Psoas muscle (tissue), 8 donors: ENCODE data around the gene SCAMP3. TPM values are rescaled to one million over a fixed set of nuclear protein-coding genes. Genes with fewer than 3 reads are reported as not detected.

Experiments
- ATAC-seq, 4 donors: fragments of 200-7000 bp; cut with Tn5 transposase; one replicate each; pipeline ENCODE4 v1.9.1; 2020; ENCODE audit warnings: moderate library complexity in 3 of 4, mild to moderate bottlenecking in 2 of 4
- DNase-seq, 2 donors: peaks; one replicate each; pipeline ENCODE4 v3.0.0-alpha.2; 2020
- H3K27ac ChIP-seq: fragments of 200-600 bp; one replicate; pipeline ENCODE4 v1.8.0; 2022
- H3K27me3 ChIP-seq, 3 donors: fragments of 200-600 bp in 1 of 3; one replicate each; pipeline versions ENCODE4 v1.6.1 to v1.8.0; 2013 to 2022; ENCODE audit warnings: low read length in 2 of 3, mild to moderate bottlenecking in 2 of 3, moderate library complexity in 1 of 3; ENCODE audit not compliant: insufficient read depth in 3 of 3
- H3K36me3 ChIP-seq, 2 donors: fragments of 200-600 bp in 1 of 2; one replicate each; pipeline versions ENCODE4 v1.6.1 to v1.8.0; 2013 to 2022; ENCODE audit warnings: low read depth in 1 of 2, mild to moderate bottlenecking in 1 of 2, moderate library complexity in 1 of 2; ENCODE audit not compliant: insufficient read depth in 1 of 2
- H3K4me1 ChIP-seq: fragments of 200-600 bp; one replicate; pipeline ENCODE4 v1.8.0; 2022
- H3K4me3 ChIP-seq: fragments of 200-600 bp; one replicate; pipeline ENCODE4 v1.8.0; 2022; ENCODE audit warnings: mild to moderate bottlenecking
- H3K9me3 ChIP-seq: fragments of 200-600 bp; one replicate; pipeline ENCODE4 v1.8.0; 2022
- WGBS, 3 donors: extraction: QIAGEN DNeasy Blood & Tissue Kit; methylation state at CpG; one replicate each; pipeline versions ENCODE4 v1.1.6 to v1.1.7; 2013; 5-methylcytosine and 5-hydroxymethylcytosine counted together
- intact Hi-C, 2 donors: fragments of 100-400 bp; cut with DNase I; formaldehyde crosslinking; loops; one replicate each; pipeline versions ENCODE4 v1.11.0 to v1.14.2; 2022
- polyA plus RNA-seq, 3 donors: library from polyadenylated mRNA; stranded (reverse); fragments of 200-250 nt; gene quantifications; one replicate each; pipeline ENCODE4 v1.2.3, GENCODE V29; 2013
- total RNA-seq, 4 donors: library from RNA; stranded (reverse); fragmentation: NEBNext Ultra II Directional in 2 of 4; extraction: Animal tissue kit (Norgen Biotek cat#: 25700) in 2 of 4; gene quantifications; one replicate each; pipeline versions ENCODE4 v1.2.1 to v1.2.4, GENCODE V29; 2021 to 2023
- TF ChIP-seq, protein P1 (sequence below): fragments of 200-600 bp; IDR thresholded peaks from one replicate; pipeline ENCODE4 v1.8.0; 2022; ENCODE audit warnings: antibody characterized with exemption
- donor health status: healthy with polysubstance abuse.
- donor health status: DM: no; HTN: no; CAD: no; lungs with moderate emphysema.
- donor health status: Bipolar disorder and iron deficiency.
- donor health status: healthy.
- donor health status: DM: yes; HTN: yes; CAD: no.
- donor health status: DM: no; HTN: no; CAD: no.
- donor health status: DM: no; HTN: no; CAD: no.
- donor health status: DM: yes; HTN: yes; CAD: no.

Gene SCAMP3
- total and polyA plus RNA-seq, 7 donors: 49.5 to 159 (median 70.7) TPM

DNA sequence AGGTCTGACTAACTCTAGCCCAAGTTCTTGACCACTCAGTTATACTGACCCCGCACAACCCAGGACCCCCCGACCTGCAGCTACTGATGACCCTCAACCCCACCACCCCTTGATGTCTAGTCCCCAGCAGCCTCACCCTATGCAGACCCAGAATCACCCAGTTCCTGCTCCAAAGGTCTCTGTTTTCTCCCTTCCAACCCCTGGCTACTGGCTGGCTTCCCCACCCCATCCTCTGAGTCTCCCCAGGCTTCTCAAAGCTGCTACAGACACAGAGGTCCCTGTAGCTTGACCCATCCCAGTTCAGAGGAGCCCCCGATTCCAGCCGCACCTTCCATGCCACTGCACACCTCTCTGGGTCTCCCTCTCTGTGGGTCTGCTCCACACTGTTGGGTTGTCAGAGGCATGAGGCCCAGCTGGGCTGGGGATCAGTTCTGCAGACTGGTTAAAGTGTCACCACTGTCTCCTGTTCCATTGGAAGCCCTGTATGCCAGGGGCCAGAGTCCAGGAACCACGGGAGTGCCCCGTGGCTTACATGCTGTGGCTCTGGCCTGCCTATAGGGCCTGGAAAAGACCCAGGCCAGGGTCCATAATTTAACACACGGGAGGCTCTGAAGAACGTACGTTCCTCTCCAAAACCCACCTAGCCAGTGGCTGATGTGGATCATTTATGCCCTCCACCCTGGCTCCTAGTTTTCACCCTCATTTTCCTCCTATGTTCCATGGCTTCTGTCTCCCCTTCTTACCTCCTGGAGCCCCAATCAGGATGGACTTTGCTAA, 38.6 kb upstream of the SCAMP3 start:
- Histone ChIP-seq H3K4me3 (no peak overlapping the region), H3K27ac (no peak overlapping the region), H3K9me3 (no peaks in the 10 kb centered on the region), H3K4me1 (no peaks in the 10 kb centered on the region), H3K27me3 (peaks cover 0 to 6% (median 3%) of the 10 kb centered on the region in 3 donors), H3K36me3 (no peaks in the 10 kb centered on the region)
- intact Hi-C loops: no loop called here
- no peak for DNase-seq
- TF ChIP-seq, protein P1, sequence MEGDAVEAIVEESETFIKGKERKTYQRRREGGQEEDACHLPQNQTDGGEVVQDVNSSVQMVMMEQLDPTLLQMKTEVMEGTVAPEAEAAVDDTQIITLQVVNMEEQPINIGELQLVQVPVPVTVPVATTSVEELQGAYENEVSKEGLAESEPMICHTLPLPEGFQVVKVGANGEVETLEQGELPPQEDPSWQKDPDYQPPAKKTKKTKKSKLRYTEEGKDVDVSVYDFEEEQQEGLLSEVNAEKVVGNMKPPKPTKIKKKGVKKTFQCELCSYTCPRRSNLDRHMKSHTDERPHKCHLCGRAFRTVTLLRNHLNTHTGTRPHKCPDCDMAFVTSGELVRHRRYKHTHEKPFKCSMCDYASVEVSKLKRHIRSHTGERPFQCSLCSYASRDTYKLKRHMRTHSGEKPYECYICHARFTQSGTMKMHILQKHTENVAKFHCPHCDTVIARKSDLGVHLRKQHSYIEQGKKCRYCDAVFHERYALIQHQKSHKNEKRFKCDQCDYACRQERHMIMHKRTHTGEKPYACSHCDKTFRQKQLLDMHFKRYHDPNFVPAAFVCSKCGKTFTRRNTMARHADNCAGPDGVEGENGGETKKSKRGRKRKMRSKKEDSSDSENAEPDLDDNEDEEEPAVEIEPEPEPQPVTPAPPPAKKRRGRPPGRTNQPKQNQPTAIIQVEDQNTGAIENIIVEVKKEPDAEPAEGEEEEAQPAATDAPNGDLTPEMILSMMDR: no peak
- 81 to 87% (median 82%) methylated on average over 9 of the region's 9 CpGs for WGBS, 3 donors
- ATAC-seq: no peak

DNA sequence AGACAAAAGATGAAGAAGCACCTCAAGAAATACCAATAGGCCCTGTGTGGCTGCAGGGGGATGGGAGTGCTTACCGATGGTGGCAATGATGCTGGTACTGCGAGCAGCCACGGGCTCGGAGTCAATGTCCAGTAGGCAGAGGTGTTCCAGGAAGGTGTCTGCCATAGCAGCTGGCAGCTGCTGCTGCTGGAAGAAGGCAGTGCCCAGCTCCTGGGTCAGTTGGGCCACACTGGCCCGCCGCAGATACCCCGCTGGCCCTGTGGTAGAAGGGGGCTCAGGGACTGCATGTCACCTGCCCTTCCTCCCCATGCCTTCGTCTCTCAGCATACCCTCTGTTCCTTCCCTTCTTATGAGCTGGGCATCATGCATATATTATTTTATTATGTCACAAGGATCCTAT, 37.9 kb upstream of the SCAMP3 start:
- intact Hi-C loops: no loop called here
- DNase-seq: no peak

DNA sequence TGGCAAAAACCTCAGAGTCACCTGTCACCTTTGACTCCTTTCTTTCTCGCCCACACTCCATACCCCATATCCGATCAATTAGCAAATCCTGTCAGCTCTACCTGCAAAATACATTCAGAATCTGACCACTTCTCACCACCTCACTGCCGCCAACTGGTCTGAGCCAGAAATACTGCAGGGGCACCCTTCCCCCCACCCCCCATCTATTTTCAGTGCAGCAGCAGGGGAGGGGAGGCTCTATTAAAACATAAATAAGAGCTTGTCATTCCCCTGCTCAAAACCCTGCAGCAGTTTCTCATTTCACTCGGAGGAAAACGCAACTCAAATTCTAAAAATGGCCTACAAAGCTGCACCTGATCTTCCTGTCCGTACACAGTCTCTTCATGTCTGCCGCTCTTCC, 35.2 kb upstream of the SCAMP3 start:
- 39 to 52% (median 47%) methylated on average over 7 of the region's 7 CpGs for WGBS, 3 donors
- ATAC-seq (no peak), DNase-seq (no peak)
- TF ChIP-seq, protein P1: no peak
- Histone ChIP-seq H3K27me3 (peaks cover 0 to 23% (median 5%) of the 10 kb centered on the region in 3 donors), H3K4me3 (no peak overlapping the region), H3K27ac (no peak overlapping the region), H3K36me3 (no peaks in the 10 kb centered on the region), H3K4me1 (no peaks in the 10 kb centered on the region), H3K9me3 (no peaks in the 10 kb centered on the region)
- intact Hi-C loops: no loop called here

More for the DNA sequence above, 37.9 kb upstream of the SCAMP3 start:
- Histone ChIP-seq H3K36me3 (no peaks in the 10 kb centered on the region), H3K27me3 (peaks cover 0 to 13% (median 3%) of the 10 kb centered on the region in 3 donors), H3K4me1 (no peaks in the 10 kb centered on the region), H3K27ac (no peak overlapping the region), H3K9me3 (no peaks in the 10 kb centered on the region), H3K4me3 (no peak overlapping the region)
- ATAC-seq: no peak
- 91 to 94% (median 92%) methylated on average over 8 of the region's 8 CpGs for WGBS, 3 donors
- TF ChIP-seq, protein P1: no peak

DNA sequence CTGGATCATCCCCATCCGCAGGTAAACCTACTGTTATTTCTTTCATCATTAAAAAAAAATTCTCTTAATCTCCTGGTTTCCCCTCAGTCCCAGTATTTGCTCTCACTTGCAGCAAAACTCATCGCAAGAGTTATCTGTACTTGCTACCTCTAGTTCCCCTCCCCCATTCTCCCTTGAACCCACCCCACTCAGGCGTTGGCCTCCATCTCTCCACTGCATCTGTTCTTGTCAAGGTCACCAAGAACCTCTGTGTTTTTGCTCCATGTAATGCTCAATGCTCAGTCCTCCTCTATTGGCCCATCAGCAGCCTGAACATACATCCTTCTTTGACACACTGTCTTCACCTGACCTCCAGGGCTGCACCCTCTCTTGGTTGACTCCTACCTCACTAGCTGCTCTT, 34.5 kb upstream of the SCAMP3 start:
- Histone ChIP-seq H3K27ac (no peak overlapping the region), H3K9me3 (no peaks in the 10 kb centered on the region), H3K4me3 (no peak overlapping the region), H3K27me3 (peaks cover 0 to 23% (median 5%) of the 10 kb centered on the region in 3 donors), H3K36me3 (no peaks in the 10 kb centered on the region), H3K4me1 (no peaks in the 10 kb centered on the region)
- intact Hi-C loops: no loop called here
- no peak for ATAC-seq
- DNase-seq: no peak
- 73 to 86% (median 84%) methylated on average over 3 of the region's 3 CpGs for WGBS, 3 donors
- TF ChIP-seq, protein P1: no peak

DNA sequence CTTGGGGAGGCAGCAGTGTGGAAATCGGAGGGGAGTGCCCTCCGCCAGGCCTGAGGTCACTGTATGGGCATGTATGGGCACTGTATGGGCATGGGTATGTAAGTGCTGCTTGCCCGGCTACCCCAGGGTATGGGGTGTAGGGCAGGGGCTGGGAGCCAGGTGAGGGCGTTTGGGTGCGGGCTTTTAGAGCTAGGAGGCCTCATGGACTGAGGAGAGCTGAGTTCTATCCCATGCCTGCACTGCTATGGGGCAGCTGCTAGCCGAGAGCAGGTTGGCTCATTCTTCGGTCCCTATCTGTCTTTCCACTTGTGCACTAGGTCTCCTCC, 33.7 kb upstream of the SCAMP3 start:
- TF ChIP-seq, protein P1: no peak
- 77 to 81% (median 78%) methylated on average over 7 of the region's 7 CpGs for WGBS, 3 donors
- Histone ChIP-seq H3K4me3 (no peak overlapping the region), H3K9me3 (no peaks in the 10 kb centered on the region), H3K27me3 (peaks cover 0 to 23% (median 5%) of the 10 kb centered on the region in 3 donors), H3K36me3 (no peaks in the 10 kb centered on the region), H3K4me1 (no peaks in the 10 kb centered on the region), H3K27ac (no peak overlapping the region)
- no peak for ATAC-seq
- no peak for DNase-seq
- intact Hi-C loops: no loop called here
